Muscle layer of duodenum (tissue), 2 donors: ENCODE data around the gene RFTN1.
"Not testable (repeated sequence)": the region's sequence is repeated elsewhere in the genome, so short reads cannot be mapped to it uniquely, and the experiment has no call there.

Source experiments
- H3K27ac ChIP-seq: one replicate; pipeline ENCODE4 v1.7.0; 2013; ENCODE audit warnings: mild to moderate bottlenecking, low read length
- H3K27me3 ChIP-seq: one replicate; pipeline ENCODE4 v1.7.0; 2013; ENCODE audit warnings: low read depth, mild to moderate bottlenecking, control low read depth, low read length
- H3K36me3 ChIP-seq, 2 donors: one replicate each; pipeline ENCODE4 v1.7.0; 2013; ENCODE audit warnings: low read length in 2 of 2, control low read depth in 1 of 2, mild to moderate bottlenecking in 1 of 2; ENCODE audit not compliant: insufficient read depth in 2 of 2, control insufficient read depth in 1 of 2
- H3K4me1 ChIP-seq, 2 donors: one replicate each; pipeline ENCODE4 v1.7.0; 2013; ENCODE audit warnings: low read length in 2 of 2, mild to moderate bottlenecking in 2 of 2, control low read depth in 1 of 2, moderate library complexity in 1 of 2; ENCODE audit not compliant: insufficient read depth in 2 of 2, control insufficient read depth in 1 of 2
- H3K4me3 ChIP-seq, 2 donors: one replicate each; pipeline ENCODE4 v1.7.0; 2013; ENCODE audit warnings: low read length in 2 of 2, low read depth in 1 of 2, mild to moderate bottlenecking in 1 of 2
- H3K9me3 ChIP-seq, 2 donors: one replicate each; pipeline ENCODE4 v1.7.0; 2013; ENCODE audit warnings: low read length in 2 of 2, control low read depth in 1 of 2, mild to moderate bottlenecking in 1 of 2; ENCODE audit not compliant: control insufficient read depth in 1 of 2
- donor health status: healthy.

Gene RFTN1

DNA sequence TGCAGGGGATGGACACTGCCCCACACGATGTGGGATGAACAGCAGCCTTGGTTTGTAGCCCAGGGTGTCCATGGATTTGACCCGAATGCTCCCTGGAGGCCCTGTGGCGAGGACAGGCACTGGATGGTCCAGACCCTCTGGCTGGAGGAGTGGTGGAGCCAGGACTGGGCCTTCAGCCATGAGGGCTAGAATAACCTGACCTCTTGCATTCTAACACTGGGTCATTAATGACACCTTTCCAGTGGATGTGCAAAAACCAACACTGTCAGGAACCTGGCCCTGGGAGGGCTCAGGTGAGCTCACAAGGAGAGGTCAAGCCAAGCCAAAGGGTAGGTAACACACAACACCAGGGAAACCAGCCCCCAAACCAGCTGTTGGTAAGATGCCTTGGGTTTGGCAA is 197.1 kb downstream of the RFTN1 start:
- peaks cover 25 to 42% of the 10 kb centered on the region in 2 donors for H3K36me3 ChIP-seq

DNA sequence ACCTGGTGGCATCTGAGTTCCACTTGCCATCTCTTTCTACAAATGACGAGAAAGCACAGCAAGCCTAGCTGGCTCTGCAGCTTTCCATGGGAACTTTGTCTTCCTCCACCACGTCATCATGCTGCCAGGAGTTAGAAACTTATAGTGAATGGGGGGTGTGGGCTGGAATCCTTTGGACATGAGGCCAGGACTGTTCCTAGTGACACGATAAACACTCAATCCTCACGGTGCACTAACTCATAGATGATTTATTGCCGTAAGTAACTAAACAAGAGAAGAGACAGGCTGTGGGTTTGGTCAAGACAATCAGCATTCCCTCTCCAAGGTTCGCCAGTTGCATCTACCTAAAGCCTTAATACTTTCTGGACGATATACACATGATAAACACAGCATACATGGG is 197.9 kb downstream of the RFTN1 start:
- Histone ChIP-seq H3K4me3 (no peak overlapping the region), H3K36me3 (peaks cover 25 to 40% of the 10 kb centered on the region in 2 donors), H3K27ac (no peak overlapping the region), H3K9me3 (no peaks in the 10 kb centered on the region), H3K27me3 (no peaks in the 10 kb centered on the region), H3K4me1 (peaks cover 0 to 4% of the 10 kb centered on the region in 2 donors)

More for the DNA sequence above, 197.1 kb downstream of the RFTN1 start:
- Histone ChIP-seq H3K27ac (no peak overlapping the region), H3K4me1 (peaks cover 0 to 4% of the 10 kb centered on the region in 2 donors), H3K4me3 (no peak overlapping the region), H3K9me3 (no peaks in the 10 kb centered on the region), H3K27me3 (no peaks in the 10 kb centered on the region)

DNA sequence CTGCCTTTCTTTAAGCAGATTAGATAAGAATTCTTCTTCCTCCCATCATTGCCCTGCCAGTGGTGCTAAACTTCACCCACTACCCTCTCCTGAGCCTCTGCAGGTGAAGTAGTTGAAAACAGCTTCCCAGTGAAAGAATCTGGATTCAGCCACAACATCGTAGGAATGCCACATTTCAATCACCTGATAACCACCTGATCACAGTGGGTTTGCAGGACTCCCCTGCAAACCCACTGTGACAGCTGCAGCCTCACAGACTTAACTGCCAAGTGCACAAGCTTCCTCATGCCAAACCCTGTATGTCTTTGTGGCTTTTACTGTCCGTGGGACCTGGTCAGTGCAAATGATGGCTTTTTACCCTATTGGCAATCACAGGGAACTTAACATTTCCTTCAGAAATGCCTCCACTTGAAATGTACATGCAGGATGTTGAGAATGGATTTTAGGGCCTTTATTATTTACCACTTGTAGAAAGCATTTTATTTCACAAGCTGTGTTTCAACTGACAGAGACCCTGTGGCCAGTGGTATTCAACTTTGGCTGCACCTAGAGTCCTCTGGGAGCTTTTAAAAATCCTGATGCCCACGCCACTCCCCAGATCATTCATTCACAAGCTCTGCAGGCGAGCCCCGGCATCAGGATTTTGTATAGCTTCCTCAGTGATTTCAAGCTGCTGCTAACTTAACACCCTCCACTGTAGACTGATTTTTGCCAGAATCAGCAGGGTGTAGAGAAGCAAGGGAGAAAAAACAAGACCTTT is 199.4 kb downstream of the RFTN1 start:
- Histone ChIP-seq H3K4me1 (peaks cover 0 to 4% of the 10 kb centered on the region in 2 donors), H3K4me3 (no peak overlapping the region), H3K36me3 (peaks cover 22 to 24% of the 10 kb centered on the region in 2 donors), H3K27me3 (no peaks in the 10 kb centered on the region), H3K27ac (no peak overlapping the region), H3K9me3 (no peaks in the 10 kb centered on the region)

- H3K9me3 ChIP-seq, result no peaks in the 10 kb centered on the region
- no peaks in the 10 kb centered on the region for H3K27me3 ChIP-seq
- H3K27ac ChIP-seq, result peak overlapping the region; percentile 6
- no peaks in the 10 kb centered on the region for H3K4me1 ChIP-seq
- peaks cover 20 to 22% of the 10 kb centered on the region in 2 donors for H3K36me3 ChIP-seq
- H3K4me3 ChIP-seq, result no peak overlapping the region
Observed at GRCh38 chr3:16311960-16312451, 201.5 kb downstream of the RFTN1 start.

DNA sequence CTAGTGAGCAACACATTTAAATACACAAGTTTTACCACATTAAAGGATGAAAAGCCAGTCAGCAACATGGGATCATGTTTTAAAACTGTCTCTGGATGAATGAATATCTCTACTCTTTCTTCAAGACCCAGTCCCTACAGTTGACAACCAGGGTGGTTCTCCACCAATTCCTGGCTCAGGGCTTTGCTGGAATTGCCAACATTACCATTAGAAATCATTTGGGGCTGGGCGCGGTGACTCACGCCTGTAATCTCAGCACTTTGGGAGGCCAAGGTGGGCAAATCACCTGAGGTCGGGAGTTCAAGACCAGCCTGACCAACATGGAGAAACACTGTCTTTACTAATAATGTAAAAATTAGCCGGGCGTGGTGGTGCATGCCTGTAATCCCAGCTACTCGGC is 203.0 kb downstream of the RFTN1 start:
- H3K9me3 ChIP-seq, H3K27me3 ChIP-seq, H3K4me3 ChIP-seq, H3K4me1 ChIP-seq, H3K27ac ChIP-seq: not testable (repeated sequence)
- peaks cover 12 to 13% of the 10 kb centered on the region in 2 donors for H3K36me3 ChIP-seq

GRCh38 chr3:16309558-16309957 is 203.9 kb downstream of the RFTN1 start:
- Histone ChIP-seq H3K9me3 (no peaks in the 10 kb centered on the region), H3K27ac (no peak overlapping the region), H3K27me3 (no peaks in the 10 kb centered on the region), H3K4me1 (no peaks in the 10 kb centered on the region), H3K4me3 (no peak overlapping the region), H3K36me3 (peaks cover 13 to 16% of the 10 kb centered on the region in 2 donors)

DNA sequence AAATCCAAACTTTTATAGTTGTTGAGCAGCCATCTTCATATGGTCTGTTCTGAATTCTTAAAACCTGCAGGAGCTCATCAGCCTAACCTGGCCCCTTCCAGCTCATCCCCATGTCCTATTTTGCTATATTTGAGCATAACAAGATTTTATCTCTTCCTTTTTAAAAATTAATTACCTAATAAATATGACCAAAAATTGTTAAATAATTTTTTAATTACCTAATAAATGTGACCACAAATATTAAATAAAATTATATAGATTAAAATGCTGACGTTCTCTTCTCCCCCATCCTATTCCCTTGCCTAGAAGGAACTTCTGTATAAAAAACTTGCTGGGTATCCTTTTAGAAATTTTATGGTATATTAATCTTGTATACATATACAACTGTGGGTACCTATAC is 204.8 kb downstream of the RFTN1 start:
- H3K9me3 ChIP-seq, result no peaks in the 10 kb centered on the region
- no peaks in the 10 kb centered on the region for H3K27me3 ChIP-seq
- peaks cover 5 to 12% of the 10 kb centered on the region in 2 donors for H3K36me3 ChIP-seq
- H3K4me3 ChIP-seq, result no peak overlapping the region
- H3K4me1 ChIP-seq, result no peaks in the 10 kb centered on the region
- no peak overlapping the region for H3K27ac ChIP-seq

DNA sequence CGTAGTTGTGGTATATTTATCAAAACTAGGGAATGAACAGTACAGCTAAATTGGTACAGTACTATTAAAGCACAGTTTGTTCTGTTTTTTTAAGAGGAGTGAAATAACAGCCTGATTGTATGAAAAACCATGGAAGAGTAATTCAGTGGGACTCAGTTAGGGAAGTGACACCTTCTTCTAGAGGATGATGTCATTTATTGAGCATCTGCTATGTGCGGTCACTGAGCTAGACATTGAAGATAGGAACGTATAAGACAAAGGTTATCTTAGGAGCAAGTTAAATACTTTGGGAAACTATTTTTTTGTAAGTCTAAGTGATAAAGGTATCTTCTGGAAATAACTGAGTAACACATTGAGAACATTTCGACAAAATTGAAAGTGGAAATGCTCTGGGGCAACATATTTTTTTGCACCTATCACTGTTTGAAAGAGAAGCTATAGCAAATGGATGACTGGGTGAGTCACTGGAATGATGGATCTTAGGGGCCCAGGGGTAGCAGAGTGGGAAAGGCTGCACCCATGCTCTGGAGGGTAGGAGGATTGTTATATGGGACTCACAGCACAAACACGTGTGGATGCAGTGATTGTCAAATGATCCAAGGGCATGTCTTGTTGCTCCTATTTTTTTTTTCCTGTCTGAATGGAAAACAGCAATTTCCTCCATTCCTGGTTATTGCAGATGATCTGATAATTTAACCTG is 205.5 kb downstream of the RFTN1 start:
- Histone ChIP-seq H3K36me3 (peaks cover 7% of the 10 kb centered on the region in 2 donors), H3K27ac (no peak overlapping the region), H3K4me1 (no peaks in the 10 kb centered on the region), H3K27me3 (no peaks in the 10 kb centered on the region), H3K4me3 (no peak overlapping the region), H3K9me3 (no peaks in the 10 kb centered on the region)

- Histone ChIP-seq H3K36me3 (peaks cover 19 to 21% of the 10 kb centered on the region in 2 donors), H3K4me1 (no peaks in the 10 kb centered on the region), H3K27ac (no peak overlapping the region), H3K27me3 (no peaks in the 10 kb centered on the region), H3K4me3 (no peak overlapping the region), H3K9me3 (no peaks in the 10 kb centered on the region)
Observed at GRCh38 chr3:16305111-16305541, 208.4 kb downstream of the RFTN1 start.

DNA sequence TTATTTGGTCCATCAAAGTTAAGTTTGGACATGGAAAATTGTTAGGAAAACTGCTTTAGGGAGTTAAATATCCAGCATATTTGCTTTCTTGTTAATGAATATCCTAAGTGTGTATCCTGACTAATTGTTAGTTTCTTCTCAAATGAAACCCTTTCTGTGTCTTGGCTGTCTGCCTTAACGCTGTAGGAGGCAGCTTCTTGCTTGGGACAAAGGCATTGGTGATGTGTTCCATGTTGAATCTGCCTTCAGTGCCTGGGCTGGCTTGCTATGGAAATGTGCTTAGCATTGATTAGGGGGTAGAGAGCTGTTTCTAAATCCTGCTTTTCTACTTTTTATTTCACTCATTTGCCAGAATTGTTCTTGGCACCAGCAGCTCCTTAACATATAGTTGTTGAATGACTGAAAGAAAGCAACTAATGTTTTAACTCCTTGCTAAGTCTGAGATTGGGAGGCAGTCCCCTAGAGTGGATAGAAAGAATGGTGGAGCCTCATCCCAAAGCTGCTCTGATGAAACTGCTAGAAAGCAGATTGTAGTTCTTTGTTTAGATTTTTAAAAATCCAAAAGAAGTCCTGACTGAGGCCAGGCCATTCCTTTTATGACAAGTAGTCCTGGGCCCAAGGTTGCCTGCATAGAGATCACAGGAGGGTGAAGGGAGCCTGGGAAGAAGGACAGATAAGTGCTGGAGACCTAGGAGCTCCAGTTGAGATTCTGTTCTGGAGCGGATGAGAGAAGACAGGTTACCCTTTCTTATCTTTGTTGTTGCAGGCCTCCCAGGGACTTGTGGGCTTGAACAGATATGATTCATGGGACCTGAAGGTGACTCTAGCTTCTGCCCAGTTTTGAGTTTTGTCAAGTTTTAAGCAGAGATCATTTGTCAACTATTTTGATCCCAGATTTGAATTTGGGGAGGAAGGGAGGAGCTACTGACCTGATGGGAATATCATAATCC is 209.2 kb downstream of the RFTN1 start:
- Histone ChIP-seq H3K27me3 (no peaks in the 10 kb centered on the region), H3K27ac (no peak overlapping the region), H3K4me1 (no peaks in the 10 kb centered on the region), H3K4me3 (no peak overlapping the region), H3K36me3 (peaks cover 19 to 21% of the 10 kb centered on the region in 2 donors), H3K9me3 (no peaks in the 10 kb centered on the region)
